HG03439 (cell line): ENCODE data around the gene TARBP1.

ENCODE experiments used
- ATAC-seq: cut with Tn5 transposase; IDR thresholded peaks from one replicate; pipeline ENCODE4 v1.9.1; 2021; ENCODE audit warnings: mild to moderate bottlenecking, moderate library complexity; ENCODE audit not compliant: unreplicated experiment

The TARBP1 gene

GRCh38 chr1:234458352-234459017 lies 20.5 kb downstream of the TARBP1 start:
- ATAC-seq: no peak

GRCh38 chr1:234454926-234455325 lies 24.1 kb downstream of the TARBP1 start:
- no peak for ATAC-seq

DNA sequence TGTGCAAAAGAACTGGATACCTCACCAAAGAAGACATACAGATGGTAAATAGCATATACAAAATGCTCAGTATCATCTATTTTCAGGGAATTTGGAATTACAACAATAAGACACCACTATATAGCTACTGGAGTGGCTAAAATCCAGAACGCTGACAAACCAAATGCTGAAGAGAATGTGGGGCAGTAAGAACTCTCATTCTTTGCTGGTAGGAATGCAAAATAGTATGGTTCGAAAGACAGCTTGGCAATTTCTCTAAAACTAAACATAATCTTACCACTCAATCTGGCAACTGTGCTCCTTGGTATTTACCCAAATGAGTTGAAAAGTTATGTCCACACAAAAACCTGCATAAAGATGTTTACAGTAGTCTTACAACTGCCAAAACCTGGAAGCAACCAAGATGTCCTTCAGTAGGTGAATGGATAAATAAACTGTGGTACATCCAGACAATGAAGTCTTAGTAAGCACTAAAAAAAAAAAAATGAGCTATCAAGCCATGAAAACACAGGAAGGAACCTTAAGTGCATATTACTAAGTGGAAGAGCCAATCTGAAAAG lies 26.5 kb downstream of the TARBP1 start:
- no peak for ATAC-seq

DNA sequence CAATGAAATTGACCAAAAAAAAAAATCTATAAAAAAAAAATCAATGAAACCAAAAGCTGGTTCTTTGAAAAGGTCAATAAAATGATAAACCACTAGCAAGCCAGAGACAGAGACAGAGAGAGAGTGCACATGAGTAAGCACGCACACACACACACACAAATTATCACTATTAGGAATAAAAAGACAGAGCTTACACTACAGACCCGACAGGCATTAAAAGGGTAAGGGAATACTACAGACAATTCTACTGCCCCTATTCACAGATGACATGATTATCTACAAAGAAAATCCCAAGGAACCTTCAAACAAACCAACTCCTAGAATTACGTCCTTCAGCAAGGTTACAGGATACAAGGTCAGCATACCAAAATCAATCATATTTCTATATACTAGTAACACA lies 38.6 kb downstream of the TARBP1 start:
- ATAC-seq: no peak

DNA sequence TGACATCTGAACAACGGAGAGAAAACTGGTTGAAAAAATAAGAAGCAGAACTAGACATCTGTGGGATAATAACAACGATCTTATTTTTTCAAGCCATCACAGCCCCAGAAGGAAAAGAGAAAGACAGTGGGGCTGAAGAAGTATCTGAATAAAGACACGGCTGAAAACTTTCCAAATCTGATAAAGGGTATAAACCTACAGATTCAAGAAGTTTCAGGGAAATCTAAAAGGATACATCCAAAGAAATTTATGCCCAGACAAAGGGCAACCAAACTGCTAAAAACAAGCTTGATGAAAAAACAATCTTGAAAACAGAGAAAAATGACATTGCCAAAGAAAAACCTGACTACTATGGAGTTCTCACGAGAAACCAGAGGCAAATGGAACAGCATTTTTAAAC lies 40.4 kb downstream of the TARBP1 start:
- ATAC-seq: no peak

- no peak for ATAC-seq
These were observed 41.4 kb downstream of the TARBP1 start for GRCh38 chr1:234437423-234438171.

- no peak for ATAC-seq
These were observed 43.4 kb downstream of the TARBP1 start for GRCh38 chr1:234435620-234436019.

GRCh38 chr1:234434706-234435105 lies 44.3 kb downstream of the TARBP1 start:
- ATAC-seq: no peak

- ATAC-seq: peak; percentile 56
These were observed 45.3 kb downstream of the TARBP1 start for GRCh38 chr1:234433563-234434285.

DNA sequence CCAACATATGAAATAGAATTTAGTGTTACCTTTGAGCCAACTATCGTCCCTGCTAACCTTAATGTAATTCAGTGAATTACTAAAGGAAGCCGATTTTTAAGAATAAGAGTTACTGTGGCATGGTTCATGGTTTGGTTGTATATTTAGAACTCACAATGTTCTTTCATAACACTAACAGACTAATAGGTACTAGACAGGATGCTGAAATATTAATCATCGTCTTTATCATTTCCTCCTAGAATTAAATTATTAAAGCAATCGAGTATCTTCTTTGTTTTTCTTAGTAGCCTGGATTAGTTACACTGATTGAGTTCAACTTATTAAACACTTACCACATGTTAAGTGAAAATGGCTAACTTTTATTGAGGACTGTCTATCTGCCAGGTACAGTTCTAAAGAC lies 47.7 kb downstream of the TARBP1 start:
- ATAC-seq: no peak

DNA sequence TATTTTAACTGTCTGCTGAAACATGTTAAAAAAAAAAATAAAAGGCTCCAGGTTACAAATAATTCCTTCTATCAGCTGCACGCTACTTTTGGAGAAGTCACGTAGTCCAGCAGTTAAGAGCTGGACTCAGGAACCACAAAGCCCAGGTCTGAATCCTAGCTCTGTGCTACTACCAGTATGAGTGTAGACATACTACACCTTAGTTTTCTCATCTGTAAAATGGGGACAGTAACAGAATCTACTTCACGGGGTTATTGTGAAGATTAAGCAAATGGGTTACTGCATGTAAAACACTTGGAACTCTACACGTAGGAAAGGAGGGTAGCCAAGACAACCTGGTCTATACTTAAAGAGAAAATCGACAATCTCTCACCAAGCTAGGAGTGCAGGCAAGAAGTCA lies 48.3 kb downstream of the TARBP1 start:
- ATAC-seq: no peak

GRCh38 chr1:234429434-234429806 lies 49.6 kb downstream of the TARBP1 start:
- no peak for ATAC-seq

- no peak for ATAC-seq
These were observed 50.9 kb downstream of the TARBP1 start for GRCh38 chr1:234427950-234428646.

- no peak for ATAC-seq
These were observed 65.0 kb downstream of the TARBP1 start for GRCh38 chr1:234413990-234414389.

GRCh38 chr1:234413485-234413884 lies 65.5 kb downstream of the TARBP1 start:
- no peak for ATAC-seq

DNA sequence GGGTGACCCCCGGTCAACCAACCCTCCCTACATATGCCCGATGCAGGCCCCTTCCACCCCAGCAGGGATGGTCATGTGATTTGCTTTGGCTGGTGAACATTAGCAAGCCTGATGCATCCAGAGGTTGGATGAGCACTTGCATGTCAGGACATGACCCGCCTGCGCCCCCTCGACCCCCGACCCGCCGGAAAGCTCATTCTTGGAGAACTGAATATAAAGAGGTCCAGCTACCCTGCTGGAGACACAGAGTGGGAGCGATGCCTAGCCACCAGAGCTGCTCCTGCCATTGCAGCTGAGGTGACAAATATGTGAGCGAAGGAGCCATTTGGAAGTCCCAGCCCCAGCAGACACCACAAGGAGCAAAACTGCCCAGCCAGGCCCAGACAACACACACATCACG lies 66.1 kb downstream of the TARBP1 start:
- ATAC-seq: no peak

GRCh38 chr1:234409328-234409727 lies 69.7 kb downstream of the TARBP1 start:
- no peak for ATAC-seq

DNA sequence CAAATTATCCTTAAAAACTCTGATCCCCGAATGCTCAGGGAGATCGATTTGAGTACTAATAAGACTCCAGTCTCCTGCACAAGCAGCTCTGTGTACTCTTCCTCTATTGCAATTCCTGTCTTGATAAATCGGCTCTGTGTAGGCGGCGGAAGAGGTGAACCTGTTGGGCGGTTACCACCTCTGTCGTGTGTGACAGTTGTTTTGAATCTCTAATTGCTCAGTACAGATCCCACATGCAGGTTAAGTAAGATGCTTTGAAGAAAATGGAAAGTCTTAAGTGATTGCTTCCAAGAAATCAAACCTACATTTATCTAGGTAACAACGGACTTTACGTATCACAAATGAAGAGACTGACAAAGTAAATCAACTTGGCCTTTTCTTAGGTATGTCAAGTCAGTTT lies 70.2 kb downstream of the TARBP1 start:
- no peak for ATAC-seq

GRCh38 chr1:234406871-234407270 lies 72.1 kb downstream of the TARBP1 start:
- ATAC-seq: no peak

DNA sequence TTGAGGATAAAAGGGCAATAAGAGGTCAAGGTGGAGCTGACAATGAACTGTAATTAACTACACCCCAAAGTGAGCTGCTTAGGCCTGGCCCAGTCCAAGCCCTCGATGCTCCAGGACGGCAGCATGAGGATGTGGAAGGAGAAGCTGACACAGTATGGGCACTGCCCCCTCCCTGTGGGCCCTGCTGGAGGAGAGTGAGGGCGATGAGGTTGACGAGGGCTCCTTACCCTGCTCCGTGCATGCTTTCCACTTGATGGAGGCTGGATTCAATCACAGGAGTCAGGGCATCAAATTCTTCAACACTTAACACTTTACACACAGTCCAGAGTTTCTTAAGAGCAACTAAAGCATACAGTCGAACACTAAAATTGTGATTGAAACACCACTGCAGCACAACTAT lies 73.3 kb downstream of the TARBP1 start:
- no peak for ATAC-seq

DNA sequence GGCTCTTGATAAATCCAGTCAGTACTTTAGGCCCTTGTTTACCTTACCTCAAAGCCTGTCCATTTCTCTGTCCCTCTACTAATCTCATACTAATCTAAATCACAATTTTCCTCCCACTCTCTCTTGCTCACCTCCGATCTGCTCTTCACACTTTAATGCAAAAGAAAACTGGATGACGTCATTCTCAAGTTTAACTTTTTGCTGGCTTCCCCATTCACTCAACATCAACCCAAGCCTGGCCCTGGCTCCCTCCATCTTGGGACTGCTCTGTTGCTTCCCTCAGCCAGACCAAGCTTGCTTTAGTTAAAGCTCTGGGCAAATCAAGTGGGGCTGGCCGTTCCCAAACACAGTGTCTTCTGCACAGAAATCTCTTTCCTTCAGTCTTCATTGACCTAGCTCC lies 76.0 kb downstream of the TARBP1 start:
- no peak for ATAC-seq
